Endothelial cell of umbilical vein (primary cell): Measurements from ENCODE around the gene COG4. TPM values are rescaled to one million over a fixed set of nuclear protein-coding genes. Genes with fewer than 3 reads are reported as not detected.

ENCODE experiments used
- BruUV-seq: library from RNA; stranded (reverse); fragments of 400-500 nt; replicated peaks from 2 replicates; lab custom pipeline; 2021; lab: Mats Ljungman, UMichigan
- CTCF ChIA-PET: fragments of 300-600, 350-600 bp; sonication (Branson Sonifier 250); formaldehyde crosslinking; loops from one replicate; lab custom pipeline; 2021; ENCODE audit warnings: antibody characterized with exemption, inconsistent platforms; lab: Charles Lee
- POLR2A ChIA-PET: fragments of 300-600, 350-600 bp; sonication (Branson Sonifier 250); formaldehyde crosslinking; loops from one replicate; lab custom pipeline; 2021; ENCODE audit warnings: antibody characterized with exemption, inconsistent platforms; lab: Charles Lee
- DNase-seq: peaks from one replicate; pipeline ENCODE4 v3.0.0-alpha.2; 2011; ENCODE audit warnings: low read depth, low spot score
- FAIRE-seq: peaks from 2 replicates; lab custom pipeline; 2011; peaks lifted over from hg19 to GRCh38; lab: Jason Lieb, UNC
- H2AFZ ChIP-seq: 2 replicates; pipeline ENCODE4 v1.6.0; 2012; ENCODE audit warnings: low read depth, low read length, control low read depth, inconsistent platforms
- H3K27ac ChIP-seq: 2 replicates; pipeline ENCODE4 v1.5.1; 2011; ENCODE audit warnings: low read depth, mild to moderate bottlenecking, control low read depth, low read length, moderate library complexity; ENCODE audit not compliant: insufficient read depth
- H3K27me3 ChIP-seq, 2 experiments: 2 replicates each; pipeline versions ENCODE4 v1.6.0 to v1.6.1; 2011; ENCODE audit warnings: low read length in 2 of 2, mixed read lengths in 1 of 2; ENCODE audit not compliant: control insufficient read depth in 2 of 2, insufficient read depth in 2 of 2
- H3K36me3 ChIP-seq, 2 experiments: 2 replicates in 1 of 2; 3 replicates in 1 of 2; pipeline ENCODE4 v1.5.1; 2011; ENCODE audit warnings: low read length in 2 of 2, mild to moderate bottlenecking in 1 of 2, moderate library complexity in 1 of 2; ENCODE audit not compliant: control insufficient read depth in 2 of 2, insufficient read depth in 2 of 2; ENCODE audit errors: extremely low read depth in 1 of 2
- H3K4me1 ChIP-seq: 3 replicates; pipeline ENCODE4 v1.5.1; 2011; ENCODE audit warnings: mild to moderate bottlenecking, low read length; ENCODE audit not compliant: control insufficient read depth, insufficient read depth; ENCODE audit errors: extremely low read depth
- H3K4me2 ChIP-seq: 2 replicates; pipeline ENCODE4 v1.6.1; 2011; ENCODE audit warnings: low read length, control low read depth, mixed read lengths; ENCODE audit not compliant: insufficient read depth
- H3K4me3 ChIP-seq, 3 experiments: fragments of 200-600 bp in 1 of 3; sonication (generic), shearing (Covaris generic) in 1 of 3; replicated peaks in 1 of 3; 2 replicates each; pipeline ENCODE4 v1.5.1; 2011 to 2016; ENCODE audit warnings: control low read depth in 3 of 3, low read length in 3 of 3, mild to moderate bottlenecking in 2 of 3, inconsistent platforms in 1 of 3, low read depth in 1 of 3, moderate library complexity in 1 of 3; ENCODE audit not compliant: insufficient read depth in 1 of 3
- H3K79me2 ChIP-seq: 2 replicates; pipeline ENCODE4 v1.6.0; 2012; ENCODE audit warnings: low read length, inconsistent platforms; ENCODE audit not compliant: control insufficient read depth, insufficient read depth
- H3K9ac ChIP-seq: replicated peaks from 2 replicates; pipeline ENCODE3; 2011; ENCODE audit warnings: low read length, control low read depth; ENCODE audit not compliant: insufficient read depth; ENCODE audit errors: extremely low read depth
- H3K9me1 ChIP-seq: replicated peaks from 3 replicates; pipeline ENCODE4 v1.6.0; 2011; ENCODE audit warnings: mild to moderate bottlenecking, low read length; ENCODE audit not compliant: control insufficient read depth, insufficient read depth; ENCODE audit errors: extremely low read depth
- H3K9me3 ChIP-seq: replicated peaks from 2 replicates; pipeline ENCODE4 v1.5.1; 2012; ENCODE audit warnings: low read length, inconsistent platforms; ENCODE audit not compliant: control insufficient read depth, insufficient read depth
- H4K20me1 ChIP-seq: replicated peaks from 2 replicates; pipeline ENCODE3; 2011; ENCODE audit warnings: mild to moderate bottlenecking, low read length; ENCODE audit not compliant: control insufficient read depth, insufficient read depth; ENCODE audit errors: extremely low read depth
- CTCF ChIP-seq, 2 donors: IDR thresholded peaks; 1 replicate in 1 of 2; 2 replicates in 1 of 2; pipeline ENCODE4 v1.5.1; 2011; ENCODE audit warnings: low read length in 2 of 2, mild to moderate bottlenecking in 2 of 2, moderate library complexity in 2 of 2, control low read depth in 1 of 2, inconsistent platforms in 1 of 2, low read depth in 1 of 2; ENCODE audit not compliant: insufficient read depth in 1 of 2; ENCODE audit errors: extremely low read depth in 1 of 2
- EZH2 ChIP-seq: IDR thresholded peaks from 2 replicates; pipeline ENCODE4 v1.6.1; 2012; ENCODE audit warnings: borderline replicate concordance, low read depth, mild to moderate bottlenecking, moderate library complexity, low read length, inconsistent platforms; ENCODE audit not compliant: severe bottlenecking
- FOS ChIP-seq: IDR thresholded peaks from 2 replicates; pipeline ENCODE4 v1.6.1; 2011; ENCODE audit warnings: mild to moderate bottlenecking, low read length, moderate library complexity, borderline replicate concordance; ENCODE audit not compliant: insufficient read depth
- GATA2 ChIP-seq: IDR thresholded peaks from 2 replicates; pipeline ENCODE4 v1.7.0; 2011; ENCODE audit warnings: low read depth, mild to moderate bottlenecking, moderate library complexity, mixed read lengths, low read length; ENCODE audit not compliant: insufficient read length, insufficient read depth
- JUN ChIP-seq: IDR thresholded peaks from 2 replicates; pipeline ENCODE4 v1.6.1; 2011; ENCODE audit warnings: borderline replicate concordance, low read depth; ENCODE audit not compliant: insufficient read length, insufficient read depth
- MAX ChIP-seq: IDR thresholded peaks from 2 replicates; pipeline ENCODE4 v1.6.1; 2011; ENCODE audit not compliant: insufficient read depth, insufficient read length
- MYC ChIP-seq: IDR thresholded peaks from one replicate; pipeline ENCODE4 v1.6.1; 2011; ENCODE audit warnings: mild to moderate bottlenecking, low read depth, low read length
- POLR2A ChIP-seq: IDR thresholded peaks from 2 replicates; pipeline ENCODE4 v1.6.1; 2012; ENCODE audit warnings: low read depth, mild to moderate bottlenecking, control low read depth, low read length
- POLR2AphosphoS5 ChIP-seq: IDR thresholded peaks from 2 replicates; pipeline ENCODE4 v1.6.1; 2012; ENCODE audit warnings: low read depth, mild to moderate bottlenecking, control low read depth, low read length, moderate library complexity; ENCODE audit not compliant: insufficient read depth
- dilution Hi-C: fragments of 300-500 bp; cut with MboI; formaldehyde crosslinking; loops from one replicate; pipeline ENCODE4 v1.15.0; 2019; ENCODE audit warnings: low sequenced_read_pairs; ENCODE audit not compliant: extremely low pct_ligation_motif_present
- intact Hi-C: fragments of 100-400 bp; cut with micrococcal nuclease; formaldehyde crosslinking; loops from one replicate; pipeline ENCODE4 v1.10.0; 2022
- polyA plus RNA-seq, 4 experiments: library from polyadenylated mRNA; depleted of rRNA in 3 of 4; stranded (reverse) in 3 of 4; unstranded in 1 of 4; fragments of >200 nt; gene quantifications; 2 replicates each; pipeline versions ENCODE4 v1.2.1 to v1.2.3, GENCODE V29; 2011 to 2012; ENCODE audit warnings: missing spikeins in 1 of 4
- total RNA-seq: library from RNA; stranded (reverse); gene quantifications from 2 replicates; pipeline ENCODE4 v1.2.3, GENCODE V29; 2021

COG4 gene
- total and polyA plus RNA-seq, 2 donors (not counting 3 experiments of a cell fraction or from before 2014, with no cell fraction given) = 53.7 to 61.2 TPM

- no peak for DNase-seq
- H3K9ac ChIP-seq = no peak overlapping the region
- H4K20me1 ChIP-seq = no peaks in the 10 kb centered on the region
- intact Hi-C loops (no loop called here), dilution Hi-C loops (no loop called here)
- no peaks in the 10 kb centered on the region for H3K9me1 ChIP-seq
- no peak overlapping the region for H3K4me2 ChIP-seq
- POLR2A ChIA-PET = interaction anchor here (1.2 kb wide), 1 partner anchor 10 kb away, joined by 3 read pairs; no protein-coding TSS in a partner anchor
- H3K9me3 ChIP-seq = no peaks in the 10 kb centered on the region
- no peak overlapping the region for H3K27ac ChIP-seq
- no peak for TF ChIP-seq FOS
- no peak for TF ChIP-seq EZH2
- no peak for TF ChIP-seq POLR2A
- TF ChIP-seq MYC = no peak
- no peak for TF ChIP-seq POLR2AphosphoS5
- TF ChIP-seq CTCF (IDR thresholded peaks at IDR 0.05; ENCODE audit: extremely low read depth in 1 of 2, insufficient read depth in 1 of 2, low read depth in 1 of 2, low read length in 2 of 2) = no peak
- TF ChIP-seq JUN = no peak
- TF ChIP-seq GATA2 = no peak
- no peak for TF ChIP-seq MAX
- H3K4me3 ChIP-seq = no peak overlapping the region
- CTCF ChIA-PET = interaction anchor here (1.2 to 15.0 kb wide), 3 partner anchors 9 to 89 kb away, joined by 3 to 175 read pairs (median 6); no protein-coding TSS in a partner anchor
- no peak overlapping the region for H2AFZ ChIP-seq
- H3K79me2 ChIP-seq = peaks cover 30% of the 10 kb centered on the region
- no peaks in the 10 kb centered on the region for H3K27me3 ChIP-seq
- no TSS peak for BruUV-seq
- peaks cover 60 to 63% of the 10 kb centered on the region in 2 experiments for H3K36me3 ChIP-seq
- no peak for FAIRE-seq
- no peaks in the 10 kb centered on the region for H3K4me1 ChIP-seq
Measured at GRCh38 chr16:70563636-70564035, 40.3 kb upstream of the COG4 start.
